Naive thymus-derived CD4-positive, alpha-beta T cell (primary cell): ENCODE results near the gene HLA-DOA. TPM values are rescaled to one million over a fixed set of nuclear protein-coding genes. Genes with fewer than 3 reads are reported as not detected.
A peak's percentile ranks its signal among the peaks of the same experiment; 100 is the strongest.

ENCODE experiments used
- ATAC-seq: fragments of 150-1000 bp; cut with Tn5 transposase; 2 replicates; pipeline ENCODE4 v1.10.0; 2021; ENCODE audit warnings: mild to moderate bottlenecking, moderate library complexity
- CTCF ChIA-PET: fragments of 350-600 bp; sonication (Branson Sonifier 250); formaldehyde crosslinking; loops from one replicate; lab custom pipeline; 2021; ENCODE audit warnings: antibody characterized with exemption; lab: Charles Lee
- POLR2A ChIA-PET: fragments of 350-600 bp; sonication (Branson Sonifier 250); formaldehyde crosslinking; loops from one replicate; lab custom pipeline; 2021; ENCODE audit warnings: antibody characterized with exemption, inconsistent platforms; lab: Charles Lee
- DNase-seq, 9 donors: peaks; one replicate each; pipeline versions ENCODE4 v3.0.0 to v3.0.0-alpha.2; 2020 to 2022; ENCODE audit warnings: mixed read lengths in 1 of 9
- H3K27ac ChIP-seq: one replicate; pipeline ENCODE4 v1.7.0; 2013; ENCODE audit warnings: mild to moderate bottlenecking, low read depth, low read length, moderate library complexity
- H3K27me3 ChIP-seq, 2 donors: one replicate each; pipeline ENCODE4 v1.7.0; 2013; ENCODE audit warnings: low read length in 2 of 2, mild to moderate bottlenecking in 2 of 2, moderate library complexity in 2 of 2; ENCODE audit not compliant: control insufficient read depth in 2 of 2, insufficient read depth in 2 of 2
- H3K36me3 ChIP-seq, 3 experiments: 1 replicate in 2 of 3; 2 replicates in 1 of 3; pipeline ENCODE4 v1.7.0; 2013; ENCODE audit warnings: low read length in 3 of 3, mild to moderate bottlenecking in 3 of 3, moderate library complexity in 1 of 3; ENCODE audit not compliant: insufficient read depth in 3 of 3, control insufficient read depth in 2 of 3
- H3K4me1 ChIP-seq, 2 donors: one replicate each; pipeline ENCODE4 v1.7.0; 2013; ENCODE audit warnings: low read length in 2 of 2, mild to moderate bottlenecking in 2 of 2, moderate library complexity in 1 of 2; ENCODE audit not compliant: control insufficient read depth in 2 of 2, insufficient read depth in 2 of 2
- H3K4me3 ChIP-seq: 2 replicates; pipeline ENCODE4 v1.7.0; 2013; ENCODE audit warnings: mild to moderate bottlenecking, low read length
- H3K9me3 ChIP-seq, 3 experiments: 1 replicate in 2 of 3; 2 replicates in 1 of 3; pipeline ENCODE4 v1.7.0; 2013; ENCODE audit warnings: low read length in 3 of 3; ENCODE audit not compliant: control insufficient read depth in 2 of 3
- H3K27ac Mint-ChIP-seq, 9 donors: one replicate each; pipeline ENCODE4 v1.8.0; 2020 to 2022; ENCODE audit warnings: mixed read lengths in 9 of 9, mild to moderate bottlenecking in 8 of 9, moderate library complexity in 5 of 9, inconsistent platforms in 2 of 9
- H3K27me3 Mint-ChIP-seq, 5 donors: one replicate each; pipeline ENCODE4 v1.8.0; 2021 to 2022; ENCODE audit warnings: mixed read lengths in 5 of 5, mild to moderate bottlenecking in 1 of 5
- H3K36me3 Mint-ChIP-seq, 5 donors: one replicate each; pipeline ENCODE4 v1.8.0; 2020 to 2022; ENCODE audit warnings: mixed read lengths in 5 of 5, mild to moderate bottlenecking in 3 of 5, inconsistent platforms in 1 of 5
- H3K4me1 Mint-ChIP-seq, 7 donors: one replicate each; pipeline ENCODE4 v1.8.0; 2020 to 2022; ENCODE audit warnings: mixed read lengths in 7 of 7, mild to moderate bottlenecking in 3 of 7, inconsistent platforms in 1 of 7
- H3K4me3 Mint-ChIP-seq, 10 donors: one replicate each; pipeline ENCODE4 v1.8.0; 2020 to 2022; ENCODE audit warnings: mild to moderate bottlenecking in 10 of 10, mixed read lengths in 10 of 10, moderate library complexity in 6 of 10, inconsistent platforms in 2 of 10
- H3K9me3 Mint-ChIP-seq, 11 donors: one replicate each; pipeline ENCODE4 v1.8.0; 2020 to 2022; ENCODE audit warnings: mixed read lengths in 11 of 11, mild to moderate bottlenecking in 4 of 11, inconsistent platforms in 1 of 11, moderate library complexity in 1 of 11
- intact Hi-C, 2 donors: fragments of 100-400 bp; cut with micrococcal nuclease; formaldehyde crosslinking; loops; one replicate each; pipeline ENCODE4 v1.15.1; 2023
- polyA plus RNA-seq, 2 donors: library from polyadenylated mRNA; unstranded; fragments of 300-500 nt; fragmentation: Illumina TruSeq; gene quantifications; one replicate each; pipeline ENCODE4 v1.2.3, GENCODE V29; 2021
- total RNA-seq, 6 experiments: library from RNA in 5 of 6; stranded (reverse) in 5 of 6; gene quantifications; 1 replicate in 5 of 6; 2 replicates in 1 of 6; pipeline ENCODE4 v1.2.3 and lab custom pipeline; 2021 to 2026

Gene HLA-DOA
- total and polyA plus RNA-seq, 7 experiments from 2014 or later = 3.0 to 10.5 (median 5.4) TPM

- POLR2A ChIA-PET = interaction anchor here (0.6 to 25.6 kb wide), 7 partner anchors 11 to 257 kb away, joined by 3 to 638 read pairs (median 7); partner anchors contain the start of genes HLA-DMA, HLA-DMB and TAP2
- Histone ChIP-seq H3K4me3 (no peak overlapping the region), H3K27ac (no peak overlapping the region), H3K36me3 (peaks cover 0 to 6% (median 0%) of the 10 kb centered on the region in 3 experiments), H3K4me1 (peaks cover 21 to 27% of the 10 kb centered on the region in 2 donors), H3K9me3 (no peaks in the 10 kb centered on the region), H3K27me3 (no peaks in the 10 kb centered on the region)
- intact Hi-C loops = no loop called here
- DNase-seq (no peak), ATAC-seq (no peak)
- Mint-ChIP-seq H3K36me3 (peaks cover 0 to 8% (median 0%) of the 10 kb centered on the region in 5 donors), H3K9me3 (no peaks in the 10 kb centered on the region), H3K27me3 (peaks cover 0 to 5% (median 0%) of the 10 kb centered on the region in 5 donors), H3K4me1 (peaks cover 41 to 70% (median 67%) of the 10 kb centered on the region in 7 donors), H3K4me3 (peak overlapping the region in 4 of 10 donors; percentile 1 to 19 (median 8)), H3K27ac (peak overlapping the region in 5 of 9 donors; percentile 14 to 71 (median 50))
- CTCF ChIA-PET = interaction anchor here (0.7 to 14.2 kb wide), 9 partner anchors 10 to 531 kb away, joined by 3 to 229 read pairs (median 4); partner anchors contain the start of genes HLA-DMA, HLA-DMB and TAP2
Observed at GRCh38 chr6:32963866-32964265, 45.5 kb downstream of the HLA-DOA start.

GRCh38 chr6:32962213-32962826 is 47.1 kb downstream of the HLA-DOA start:
- peaks cover 0 to 12% (median 3%) of the 10 kb centered on the region in 5 donors for H3K36me3 Mint-ChIP-seq
- Histone ChIP-seq H3K4me3 (no peak overlapping the region), H3K27me3 (no peaks in the 10 kb centered on the region), H3K27ac (no peak overlapping the region), H3K9me3 (no peaks in the 10 kb centered on the region), H3K4me1 (peaks cover 21 to 25% of the 10 kb centered on the region in 2 donors), H3K36me3 (no peaks in the 10 kb centered on the region)
- H3K4me1 Mint-ChIP-seq = peaks cover 37 to 66% (median 64%) of the 10 kb centered on the region in 7 donors
- DNase-seq = no peak
- no peak for ATAC-seq
- H3K27me3 Mint-ChIP-seq = peaks cover 0 to 5% (median 0%) of the 10 kb centered on the region in 5 donors
- no peak overlapping the region for H3K4me3 Mint-ChIP-seq
- ChIA-PET CTCF (interaction anchor here (1.0 to 14.2 kb wide), 5 partner anchors 9 to 77 kb away, joined by 4 to 229 read pairs (median 6); partner anchors contain the start of gene HLA-DMA), POLR2A (interaction anchor here (0.8 to 25.6 kb wide), 6 partner anchors 9 to 124 kb away, joined by 3 to 638 read pairs (median 223); partner anchors contain the start of genes HLA-DMA, HLA-DMB and TAP2)
- intact Hi-C loops = no loop called here
- peak overlapping the region in 4 of 9 donors; percentile 18 to 76 (median 66) for H3K27ac Mint-ChIP-seq
- H3K9me3 Mint-ChIP-seq = no peaks in the 10 kb centered on the region

GRCh38 chr6:32960563-32960962 is 48.8 kb downstream of the HLA-DOA start:
- H3K27me3 Mint-ChIP-seq = peaks cover 0 to 5% (median 0%) of the 10 kb centered on the region in 5 donors

GRCh38 chr6:32956176-32956575 is 53.2 kb downstream of the HLA-DOA start:
- POLR2A ChIA-PET = interaction anchor here (0.7 to 13.5 kb wide), 2 partner anchors 19 to 75 kb away, joined by 3 to 638 read pairs; partner anchors contain the start of gene BRD2
- Histone ChIP-seq H3K9me3 (no peaks in the 10 kb centered on the region), H3K27ac (no peak overlapping the region), H3K4me3 (no peak overlapping the region), H3K4me1 (peaks cover 12 to 21% of the 10 kb centered on the region in 2 donors), H3K27me3 (no peaks in the 10 kb centered on the region), H3K36me3 (no peaks in the 10 kb centered on the region)
- Mint-ChIP-seq H3K4me1 (peaks cover 30 to 54% (median 45%) of the 10 kb centered on the region in 7 donors), H3K9me3 (no peaks in the 10 kb centered on the region), H3K27me3 (peaks cover 0 to 5% (median 0%) of the 10 kb centered on the region in 5 donors), H3K27ac (peak overlapping the region in 2 of 9 donors; percentile 68 to 88), H3K4me3 (no peak overlapping the region), H3K36me3 (peaks cover 0 to 12% (median 4%) of the 10 kb centered on the region in 5 donors)
- CTCF ChIA-PET = interaction anchor here (0.7 to 13.5 kb wide), 5 partner anchors 8 to 173 kb away, joined by 4 to 411 read pairs (median 7); partner anchors contain the start of genes BRD2 and HLA-DMB
- DNase-seq (no peak), ATAC-seq (no peak)
- intact Hi-C loops = no loop called here

More at GRCh38 chr6:32960563-32960962, 48.8 kb downstream of the HLA-DOA start:
- peaks cover 0 to 12% (median 3%) of the 10 kb centered on the region in 5 donors for H3K36me3 Mint-ChIP-seq
- CTCF ChIA-PET = interaction anchor here (0.7 to 1.7 kb wide), 3 partner anchors 24 to 75 kb away, joined by 3 to 6 read pairs (median 4); no protein-coding TSS in a partner anchor
- no peak overlapping the region for H3K4me3 ChIP-seq
- POLR2A ChIA-PET = interaction anchor here (1.3 to 17.3 kb wide), 2 partner anchors 10 to 20 kb away, joined by 5 to 442 read pairs; no protein-coding TSS in a partner anchor
- DNase-seq (no peak), ATAC-seq (no peak)
- no peaks in the 10 kb centered on the region for H3K36me3 ChIP-seq
- H3K27me3 ChIP-seq = no peaks in the 10 kb centered on the region
- peaks cover 6 to 8% of the 10 kb centered on the region in 2 donors for H3K4me1 ChIP-seq
- no peak overlapping the region for H3K27ac ChIP-seq
- H3K27ac Mint-ChIP-seq = peak overlapping the region in 1 of 9 donors; percentile 48
- no peak overlapping the region for H3K4me3 Mint-ChIP-seq
- intact Hi-C loops = no loop called here
- H3K4me1 Mint-ChIP-seq = peaks cover 24 to 52% (median 50%) of the 10 kb centered on the region in 7 donors
- H3K9me3 ChIP-seq = no peaks in the 10 kb centered on the region
- no peaks in the 10 kb centered on the region for H3K9me3 Mint-ChIP-seq

- intact Hi-C loops = loop anchor here in 1 of 2 donors (2.0 kb wide), 1 partner anchor 14 kb away; the partner anchor contains the start of gene HLA-DMB
- Histone ChIP-seq H3K9me3 (no peaks in the 10 kb centered on the region), H3K27ac (no peak overlapping the region), H3K36me3 (no peaks in the 10 kb centered on the region), H3K4me3 (no peak overlapping the region), H3K27me3 (no peaks in the 10 kb centered on the region), H3K4me1 (peaks cover 16 to 21% of the 10 kb centered on the region in 2 donors)
- H3K4me3 Mint-ChIP-seq = no peak overlapping the region
- POLR2A ChIA-PET = interaction anchor here (0.6 to 13.5 kb wide), 11 partner anchors 11 to 807 kb away, joined by 3 to 638 read pairs (median 5); partner anchors contain the start of genes BRD2, HLA-DMB, PSMB8 and TAP2
- DNase-seq (peak in 6 of 9 donors; percentile 29 to 44 (median 35)), ATAC-seq (no peak)
- H3K36me3 Mint-ChIP-seq = peaks cover 0 to 8% (median 4%) of the 10 kb centered on the region in 5 donors
- H3K4me1 Mint-ChIP-seq = peaks cover 35 to 50% (median 41%) of the 10 kb centered on the region in 7 donors
- H3K27ac Mint-ChIP-seq = peak overlapping the region in 4 of 9 donors; percentile 0 to 37 (median 22)
- H3K27me3 Mint-ChIP-seq = peaks cover 0 to 5% (median 0%) of the 10 kb centered on the region in 5 donors
- H3K9me3 Mint-ChIP-seq = no peaks in the 10 kb centered on the region
- CTCF ChIA-PET = interaction anchor here (0.6 to 13.5 kb wide), 12 partner anchors 13 to 1273 kb away, joined by 3 to 411 read pairs (median 10); partner anchors contain the start of genes BRD2, HLA-DMB, PSMB8 and TAP2
Observed at GRCh38 chr6:32954986-32955802, 54.2 kb downstream of the HLA-DOA start.
